CD1c-positive myeloid dendritic cell (primary cell): ENCODE results near the gene CDCA3.
"Not testable (repeated sequence)": the region's sequence is repeated elsewhere in the genome, so short reads cannot be mapped to it uniquely, and the experiment has no call there.

Experiments used
- DNase-seq: peaks from one replicate; pipeline ENCODE4 v3.0.0-alpha.2; 2016; ENCODE audit errors: extremely low spot score

CDCA3 gene

GRCh38 chr12:6851153-6851920 is at the start of gene CDCA3:
Gene CDCA3 (minus strand): TSS chr12:6851286. CDS start chr12:6850952, 334 bp downstream.
- DNase-seq: peak; percentile 97

GRCh38 chr12:6899837-6900519 is 48.9 kb upstream of the CDCA3 start:
- peak; percentile 93 for DNase-seq

- DNase-seq: peak; percentile 36
Measured at GRCh38 chr12:6899427-6899826, 48.3 kb upstream of the CDCA3 start.

GRCh38 chr12:6896846-6897435 is 45.9 kb upstream of the CDCA3 start:
- DNase-seq: no peak

- DNase-seq: peak; percentile 47
Measured at GRCh38 chr12:6894321-6894720, 43.2 kb upstream of the CDCA3 start.

GRCh38 chr12:6892683-6893082 is 41.6 kb upstream of the CDCA3 start:
- not testable (repeated sequence) for DNase-seq

- no peak for DNase-seq
Measured at GRCh38 chr12:6891646-6892001, 40.5 kb upstream of the CDCA3 start.

- DNase-seq: peak; percentile 99
Measured at GRCh38 chr12:6890789-6891645, 39.9 kb upstream of the CDCA3 start.

GRCh38 chr12:6889775-6890573 is 38.9 kb upstream of the CDCA3 start:
- not testable (repeated sequence) for DNase-seq

- DNase-seq: not testable (repeated sequence)
Measured at GRCh38 chr12:6888794-6889193, 37.7 kb upstream of the CDCA3 start.

- no peak for DNase-seq
Measured at GRCh38 chr12:6888360-6888759, 37.3 kb upstream of the CDCA3 start.

- peak; percentile 81 for DNase-seq
Measured at GRCh38 chr12:6887460-6887859, 36.4 kb upstream of the CDCA3 start.

- not testable (repeated sequence) for DNase-seq
Measured at GRCh38 chr12:6886206-6886999, 35.3 kb upstream of the CDCA3 start.

- no peak for DNase-seq
Measured at GRCh38 chr12:6884539-6884938, 33.5 kb upstream of the CDCA3 start.

GRCh38 chr12:6883683-6884082 is 32.6 kb upstream of the CDCA3 start:
- DNase-seq: no peak

- no peak for DNase-seq
Measured at GRCh38 chr12:6883252-6883651, 32.2 kb upstream of the CDCA3 start.

- DNase-seq: not testable (repeated sequence)
Measured at GRCh38 chr12:6879824-6880223, 28.7 kb upstream of the CDCA3 start.

- not testable (repeated sequence) for DNase-seq
Measured at GRCh38 chr12:6874015-6874368, 22.9 kb upstream of the CDCA3 start.

- peak; percentile 99 for DNase-seq
Measured at GRCh38 chr12:6873094-6874014, 22.3 kb upstream of the CDCA3 start, which contains the start of gene SPSB2. Gene SPSB2 (minus strand): TSS chr12:6873303. CDS start chr12:6872901, 402 bp downstream.
